ENCODE measurements around the gene SLC26A4.
"Not testable (repeated sequence)": the region's sequence is repeated elsewhere in the genome, so short reads cannot be mapped to it uniquely, and the experiment has no call there.

Gene SLC26A4

GRCh38 chr7:107660381-107661080 is at the start of gene SLC26A4:
Gene SLC26A4 (plus strand): TSS chr7:107660828. CDS start chr7:107661642, 814 bp downstream.
- peak; percentile 20 for DNase-seq (ENCODE audit: low spot score)

- DNase-seq (ENCODE audit: low spot score), result no peak
Observed at GRCh38 chr7:107613439-107613838, 47.2 kb upstream of the SLC26A4 start.

- peak; percentile 25 for DNase-seq (ENCODE audit: low spot score)
Observed at GRCh38 chr7:107613948-107614347, 46.7 kb upstream of the SLC26A4 start.

GRCh38 chr7:107614425-107614824 is 46.2 kb upstream of the SLC26A4 start:
- peak; percentile 62 for DNase-seq (ENCODE audit: low spot score)

- DNase-seq (ENCODE audit: low spot score), result no peak
Observed at GRCh38 chr7:107615910-107616680, 44.5 kb upstream of the SLC26A4 start.

- peak; percentile 75 for DNase-seq (ENCODE audit: low spot score)
Observed at GRCh38 chr7:107622429-107622828, 38.2 kb upstream of the SLC26A4 start.

- no peak for DNase-seq (ENCODE audit: low spot score)
Observed at GRCh38 chr7:107622894-107623293, 37.7 kb upstream of the SLC26A4 start.

- DNase-seq (ENCODE audit: low spot score), result no peak
Observed at GRCh38 chr7:107627002-107627401, 33.6 kb upstream of the SLC26A4 start.

GRCh38 chr7:107628461-107629064 is 32.1 kb upstream of the SLC26A4 start:
- DNase-seq (ENCODE audit: low spot score), result no peak

GRCh38 chr7:107630342-107630741 is 30.3 kb upstream of the SLC26A4 start:
- DNase-seq (ENCODE audit: low spot score), result no peak

- DNase-seq (ENCODE audit: low spot score), result no peak
Observed at GRCh38 chr7:107631588-107632491, 28.8 kb upstream of the SLC26A4 start.

- no peak for DNase-seq (ENCODE audit: low spot score)
Observed at GRCh38 chr7:107632492-107632865, 28.1 kb upstream of the SLC26A4 start.

- DNase-seq (ENCODE audit: low spot score), result no peak
Observed at GRCh38 chr7:107638594-107638993, 22.0 kb upstream of the SLC26A4 start.

- not testable (repeated sequence) for DNase-seq (ENCODE audit: low spot score)
Observed at GRCh38 chr7:107639070-107639469, 21.6 kb upstream of the SLC26A4 start.

GRCh38 chr7:107641676-107642075 is 19.0 kb upstream of the SLC26A4 start:
- DNase-seq (ENCODE audit: low spot score), result no peak

- DNase-seq (ENCODE audit: low spot score), result no peak
Observed at GRCh38 chr7:107642501-107642900, 18.1 kb upstream of the SLC26A4 start.

GRCh38 chr7:107643407-107643806 is 17.2 kb upstream of the SLC26A4 start:
- peak; percentile 53 for DNase-seq (ENCODE audit: low spot score)

GRCh38 chr7:107643938-107644308 is 16.7 kb upstream of the SLC26A4 start:
- no peak for DNase-seq (ENCODE audit: low spot score)

- no peak for DNase-seq (ENCODE audit: low spot score)
Observed at GRCh38 chr7:107644309-107644974, 16.2 kb upstream of the SLC26A4 start.

GRCh38 chr7:107652642-107653041 is 8.0 kb upstream of the SLC26A4 start:
- no peak for DNase-seq (ENCODE audit: low spot score)

- DNase-seq (ENCODE audit: low spot score), result no peak
Observed at GRCh38 chr7:107658467-107658866, 2.2 kb upstream of the SLC26A4 start.

Measured in AG20443 (cell line).